NT2/D1 (cell line): ENCODE measurements around the gene CDH13.

Experiments used
- SUZ12 ChIP-seq: IDR thresholded peaks from 2 replicates; pipeline ENCODE4 v1.6.1; 2011; ENCODE audit not compliant: insufficient read length, insufficient read depth; ENCODE audit errors: extremely low read depth
- YY1 ChIP-seq: IDR thresholded peaks from 2 replicates; pipeline ENCODE4 v1.6.1; 2011; ENCODE audit not compliant: insufficient read length, insufficient read depth
- ZNF274 ChIP-seq: IDR thresholded peaks from 2 replicates; pipeline ENCODE4 v1.6.1; 2011; ENCODE audit warnings: mild to moderate bottlenecking, low read depth, low read length

- no peak for TF ChIP-seq YY1
- no peak for TF ChIP-seq ZNF274
- TF ChIP-seq SUZ12: no peak
Measured at GRCh38 chr16:82756283-82756599, 129.5 kb downstream of the CDH13 start.
